PC-9 (cell line): Measurements from ENCODE around the gene PLXNC1. TPM values are rescaled to one million over a fixed set of nuclear protein-coding genes. Genes with fewer than 3 reads are reported as not detected.

ENCODE experiments used
- BruUV-seq: library from RNA; stranded (reverse); fragments of 400-500 nt; replicated peaks from 2 replicates; lab custom pipeline; 2021; lab: Mats Ljungman, UMichigan
- CTCF ChIA-PET: fragments of 300-600 bp; sonication (Branson Sonifier 250); formaldehyde crosslinking; loops from one replicate; lab custom pipeline; 2022; ENCODE audit warnings: antibody characterized with exemption; lab: Charles Lee
- POLR2A ChIA-PET: fragments of 300-600 bp; sonication (Branson Sonifier 250); formaldehyde crosslinking; loops from one replicate; lab custom pipeline; 2022; ENCODE audit warnings: antibody characterized with exemption; ENCODE audit not compliant: unreplicated experiment; lab: Charles Lee
- DNase-seq, 2 experiments: peaks; one replicate each; pipeline versions ENCODE4 v3.0.0 to v3.0.0-alpha.2; 2015 to 2022; ENCODE audit warnings: mixed read lengths in 1 of 2
- H2AFZ ChIP-seq: fragments of 200-600 bp; sonication (generic); 2 replicates; pipeline ENCODE4 v1.8.1; 2017; ENCODE audit warnings: antibody characterized with exemption
- H3F3A ChIP-seq: fragments of 200-600 bp; sonication (generic); 2 replicates; pipeline ENCODE4 v1.8.1; 2017; ENCODE audit warnings: antibody characterized with exemption, mild to moderate bottlenecking, low read depth; ENCODE audit not compliant: insufficient read depth
- H3K27ac ChIP-seq: fragments of 200-600 bp; sonication (generic); 2 replicates; pipeline ENCODE4 v1.6.1; 2016; ENCODE audit warnings: mixed run types
- H3K27me3 ChIP-seq: fragments of 200-600 bp; sonication (generic); 2 replicates; pipeline ENCODE4 v1.6.1; 2016; ENCODE audit warnings: low read depth, mixed run types; ENCODE audit not compliant: insufficient read depth
- H3K36me3 ChIP-seq: fragments of 200-600 bp; sonication (generic); 2 replicates; pipeline ENCODE4 v1.6.1; 2016; ENCODE audit warnings: low read depth, mixed run types
- H3K4me1 ChIP-seq: fragments of 200-600 bp; sonication (generic); replicated peaks from 2 replicates; pipeline ENCODE4 v1.6.1; 2016; ENCODE audit warnings: mixed run types; ENCODE audit not compliant: insufficient read depth
- H3K4me2 ChIP-seq: fragments of 200-600 bp; sonication (generic); 2 replicates; pipeline ENCODE4 v1.6.1; 2017; ENCODE audit warnings: mixed run types
- H3K4me3 ChIP-seq: fragments of 200-600 bp; sonication (generic); 2 replicates; pipeline ENCODE4 v1.6.1; 2016; ENCODE audit warnings: mixed run types
- H3K79me2 ChIP-seq: fragments of 200-600 bp; sonication (generic); 2 replicates; pipeline ENCODE4 v1.6.1; 2017; ENCODE audit warnings: low read depth, mixed run types
- H3K9me2 ChIP-seq: fragments of 200-600 bp; sonication (generic); 2 replicates; pipeline ENCODE4 v1.8.1; 2017; ENCODE audit warnings: mild to moderate bottlenecking; ENCODE audit not compliant: insufficient read depth
- H3K9me3 ChIP-seq: fragments of 200-600 bp; sonication (generic); 2 replicates; pipeline ENCODE4 v1.8.1; 2016; ENCODE audit warnings: low read depth; ENCODE audit not compliant: insufficient read depth
- H4K20me1 ChIP-seq: fragments of 200-600 bp; sonication (generic); 2 replicates; pipeline ENCODE4 v1.8.1; 2017; ENCODE audit not compliant: insufficient read depth
- CTCF ChIP-seq: fragments of 200-600 bp; sonication (generic); conservative IDR thresholded peaks from 2 replicates; pipeline ENCODE4 v1.6.1; 2017; ENCODE audit warnings: mixed run types, antibody characterized with exemption, mild to moderate bottlenecking, moderate library complexity
- EZH2 ChIP-seq: fragments of 200-600 bp; sonication (generic); IDR thresholded peaks from 2 replicates; pipeline ENCODE4 v1.8.0; 2017; ENCODE audit warnings: antibody characterized with exemption, low read depth
- intact Hi-C: fragments of 100-400 bp; cut with micrococcal nuclease; formaldehyde crosslinking; loops from one replicate; pipeline ENCODE4 v1.10.0; 2022; ENCODE audit not compliant: unreplicated experiment
- total RNA-seq: library from RNA; stranded (reverse); gene quantifications from 2 replicates; pipeline ENCODE4 v1.2.3, GENCODE V29; 2021

The PLXNC1 gene
- total RNA-seq, 1 experiment from 2014 or later = 2.3 TPM

GRCh38 chr12:94121886-94122285, 26.5 kb upstream of the PLXNC1 start:
- no peaks in the 10 kb centered on the region for H3K79me2 ChIP-seq
- no peak for TF ChIP-seq EZH2
- TF ChIP-seq CTCF = no peak
- H3K9me3 ChIP-seq = no peaks in the 10 kb centered on the region
- no peaks in the 10 kb centered on the region for H3K9me2 ChIP-seq
- no peak overlapping the region for H3K4me2 ChIP-seq
- H3K4me1 ChIP-seq = 0 out of 2 replicates have a peak, but pooled peaks cover 8% of the 10 kb centered on the region
- ChIA-PET POLR2A (interaction anchor here (0.6 kb wide), 1 partner anchor 23 kb away, joined by 3 read pairs; no protein-coding TSS in a partner anchor), CTCF (no interaction called here)
- H4K20me1 ChIP-seq = no peaks in the 10 kb centered on the region
- H3K27ac ChIP-seq = no peak overlapping the region
- H3K36me3 ChIP-seq = no peaks in the 10 kb centered on the region
- H3K27me3 ChIP-seq = 0 out of 2 replicates have a peak, but pooled peaks cover 9% of the 10 kb centered on the region
- no peak overlapping the region for H2AFZ ChIP-seq
- H3K4me3 ChIP-seq = no peak overlapping the region
- DNase-seq = no peak
- no TSS peak for BruUV-seq
- H3F3A ChIP-seq = no peaks in the 10 kb centered on the region
- intact Hi-C loops = no loop called here

- DNase-seq = no peak
- Histone ChIP-seq H3F3A (no peaks in the 10 kb centered on the region), H3K9me2 (no peaks in the 10 kb centered on the region), H2AFZ (no peak overlapping the region), H3K4me3 (no peak overlapping the region), H3K9me3 (no peaks in the 10 kb centered on the region), H4K20me1 (no peaks in the 10 kb centered on the region), H3K4me2 (no peak overlapping the region), H3K79me2 (no peaks in the 10 kb centered on the region), H3K27ac (no peak overlapping the region), H3K36me3 (no peaks in the 10 kb centered on the region), H3K4me1 (0 out of 2 replicates have a peak, but pooled peaks cover 8% of the 10 kb centered on the region), H3K27me3 (0 out of 2 replicates have a peak, but pooled peaks cover 9% of the 10 kb centered on the region)
- ChIA-PET CTCF (no interaction called here), POLR2A (interaction anchor here (0.6 kb wide), 1 partner anchor 22 kb away, joined by 3 read pairs; no protein-coding TSS in a partner anchor)
- no TSS peak for BruUV-seq
- TF ChIP-seq EZH2 (no peak), CTCF (no peak)
- intact Hi-C loops = no loop called here
Measured at GRCh38 chr12:94122591-94122990, 25.8 kb upstream of the PLXNC1 start.

- Histone ChIP-seq H3K4me3 (no peak overlapping the region), H2AFZ (no peak overlapping the region), H3K79me2 (no peaks in the 10 kb centered on the region), H4K20me1 (no peaks in the 10 kb centered on the region), H3K9me3 (no peaks in the 10 kb centered on the region), H3F3A (no peaks in the 10 kb centered on the region), H3K4me2 (no peak overlapping the region), H3K36me3 (no peaks in the 10 kb centered on the region), H3K27me3 (0 out of 2 replicates have a peak, but pooled peaks cover 9% of the 10 kb centered on the region), H3K9me2 (no peaks in the 10 kb centered on the region), H3K4me1 (0 out of 2 replicates have a peak, but pooled peaks cover 8% of the 10 kb centered on the region), H3K27ac (no peak overlapping the region)
- POLR2A ChIA-PET = no interaction called here
- intact Hi-C loops = no loop called here
- no peak for DNase-seq
- no TSS peak for BruUV-seq
- no peak for TF ChIP-seq EZH2
- no peak for TF ChIP-seq CTCF
- CTCF ChIA-PET = no interaction called here
Measured at GRCh38 chr12:94123127-94123526, 25.2 kb upstream of the PLXNC1 start.
